Gastrocnemius medialis (tissue), 4 donors: Measurements from ENCODE around the gene ZNF160.

Experiments used
- POLR2A ChIP-seq, 2 donors: fragments of 450-650 bp; IDR thresholded peaks; one replicate each; pipeline ENCODE4 v1.6.1; 2017; ENCODE audit warnings: antibody characterized with exemption in 2 of 2, mild to moderate bottlenecking in 2 of 2, moderate library complexity in 2 of 2
- TF ChIP-seq, protein P1 (sequence below), 5 experiments: fragments of 450-650 bp in 3 of 5; fragments of 200-600 bp in 2 of 5; sonication (generic) in 2 of 5; IDR thresholded peaks in 4 of 5; conservative IDR thresholded peaks in 1 of 5; 1 replicate in 4 of 5; 2 replicates in 1 of 5; pipeline ENCODE4 v1.5.1; 2016 to 2019; ENCODE audit warnings: antibody characterized with exemption in 5 of 5, mild to moderate bottlenecking in 3 of 5, moderate library complexity in 3 of 5

- TF ChIP-seq, protein P1, sequence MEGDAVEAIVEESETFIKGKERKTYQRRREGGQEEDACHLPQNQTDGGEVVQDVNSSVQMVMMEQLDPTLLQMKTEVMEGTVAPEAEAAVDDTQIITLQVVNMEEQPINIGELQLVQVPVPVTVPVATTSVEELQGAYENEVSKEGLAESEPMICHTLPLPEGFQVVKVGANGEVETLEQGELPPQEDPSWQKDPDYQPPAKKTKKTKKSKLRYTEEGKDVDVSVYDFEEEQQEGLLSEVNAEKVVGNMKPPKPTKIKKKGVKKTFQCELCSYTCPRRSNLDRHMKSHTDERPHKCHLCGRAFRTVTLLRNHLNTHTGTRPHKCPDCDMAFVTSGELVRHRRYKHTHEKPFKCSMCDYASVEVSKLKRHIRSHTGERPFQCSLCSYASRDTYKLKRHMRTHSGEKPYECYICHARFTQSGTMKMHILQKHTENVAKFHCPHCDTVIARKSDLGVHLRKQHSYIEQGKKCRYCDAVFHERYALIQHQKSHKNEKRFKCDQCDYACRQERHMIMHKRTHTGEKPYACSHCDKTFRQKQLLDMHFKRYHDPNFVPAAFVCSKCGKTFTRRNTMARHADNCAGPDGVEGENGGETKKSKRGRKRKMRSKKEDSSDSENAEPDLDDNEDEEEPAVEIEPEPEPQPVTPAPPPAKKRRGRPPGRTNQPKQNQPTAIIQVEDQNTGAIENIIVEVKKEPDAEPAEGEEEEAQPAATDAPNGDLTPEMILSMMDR (IDR thresholded peaks at IDR 0.05 in 4 of 5, conservative IDR thresholded peaks at IDR 0.05 in 1 of 5) = no peak
- no peak for TF ChIP-seq POLR2A (IDR thresholded peaks at IDR 0.05)
These were observed 83.5 kb downstream of the ZNF160 start for GRCh38 chr19:53019684-53020083.
